ENCODE data around the gene XPC.
A peak's percentile ranks its signal among the peaks of the same experiment; 100 is the strongest.

Gene XPC

DNA sequence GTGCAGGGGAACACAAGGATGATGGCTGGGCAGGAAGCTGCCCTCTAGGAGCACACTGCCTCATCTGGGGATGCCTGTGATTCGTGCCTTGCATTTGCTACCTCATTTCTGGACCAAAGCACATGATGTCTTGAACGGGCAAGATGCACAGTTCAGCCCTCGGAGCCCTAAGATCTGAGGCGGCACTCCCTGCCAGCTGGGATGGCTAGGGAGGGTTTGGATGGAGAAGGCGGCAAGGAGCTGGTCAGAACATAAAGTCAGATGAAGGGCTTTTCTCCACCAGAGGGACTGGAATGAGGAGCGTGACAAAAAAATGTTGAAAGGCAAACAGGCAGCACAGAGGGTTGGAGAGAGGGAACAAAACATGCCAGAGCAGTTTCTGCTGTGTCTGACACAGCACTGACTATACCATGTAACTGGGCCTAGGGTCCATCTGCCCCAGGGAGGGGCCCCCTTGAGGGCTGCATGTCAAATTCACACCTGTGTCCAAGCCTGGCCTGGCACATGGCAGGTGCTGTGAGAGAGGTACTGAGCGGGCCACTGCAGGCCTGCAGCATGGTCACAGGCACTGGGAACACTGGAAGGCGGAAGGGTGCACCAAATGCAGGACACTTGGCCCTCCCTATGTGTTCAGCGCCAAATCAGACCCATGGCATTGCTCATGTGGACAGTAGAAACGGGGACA is 31.9 kb downstream of the XPC start:
- DNase-seq, result no peak

DNA sequence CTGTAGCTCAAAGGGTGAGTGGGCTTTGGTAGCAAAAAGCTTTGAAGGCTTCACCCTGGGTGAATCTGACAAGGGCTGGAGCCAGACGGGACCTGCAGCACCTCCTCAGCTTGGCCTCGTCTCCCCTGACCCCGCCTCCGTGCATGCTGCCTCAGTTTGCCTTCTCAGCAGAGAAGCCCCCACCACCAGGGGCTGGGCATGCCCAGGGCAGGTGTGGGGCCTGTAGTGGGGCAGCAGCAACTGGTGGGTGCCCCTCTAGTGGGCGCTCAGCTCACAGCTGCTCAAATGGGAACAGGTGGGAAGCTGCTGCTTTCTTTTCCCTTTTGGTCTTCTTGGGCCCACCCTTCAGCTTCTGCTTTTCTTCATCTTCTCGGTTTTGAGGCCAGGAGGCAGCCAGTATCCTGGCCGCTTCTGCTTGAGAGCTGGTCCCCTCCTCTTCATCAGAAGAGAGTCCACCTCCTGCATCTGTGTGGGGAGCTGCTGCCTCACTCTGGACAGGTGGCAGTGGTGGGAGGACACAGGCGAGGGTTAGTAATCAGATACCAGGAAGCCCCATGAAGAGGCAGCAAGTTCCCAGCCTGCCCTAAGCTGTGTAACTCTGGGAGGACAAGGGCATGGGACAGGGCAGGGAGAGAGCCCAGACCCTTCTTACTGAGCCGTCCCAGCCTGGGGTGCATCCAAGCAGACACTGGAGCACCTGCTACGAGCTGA is 32.6 kb downstream of the XPC start:
- no peak for DNase-seq

DNA sequence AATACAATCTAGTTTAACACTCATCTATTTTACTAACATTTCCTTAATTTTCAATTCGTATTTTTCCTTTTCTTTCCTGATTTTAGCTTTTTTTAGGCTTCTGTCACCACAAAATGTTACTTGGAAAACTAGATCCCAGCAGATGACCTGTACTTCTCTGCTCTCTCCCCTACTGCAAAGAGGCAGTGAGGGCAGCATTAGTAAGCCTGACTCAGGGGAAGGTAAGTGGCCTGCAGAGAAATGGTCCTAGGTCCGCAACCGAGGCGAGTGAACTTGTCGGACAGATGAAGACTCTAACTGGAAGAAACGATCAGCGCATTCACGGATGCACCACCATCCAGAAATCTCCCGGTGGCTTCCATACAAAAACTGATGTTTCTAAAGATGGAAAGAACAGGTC is 33.2 kb downstream of the XPC start:
- no peak for DNase-seq

DNA sequence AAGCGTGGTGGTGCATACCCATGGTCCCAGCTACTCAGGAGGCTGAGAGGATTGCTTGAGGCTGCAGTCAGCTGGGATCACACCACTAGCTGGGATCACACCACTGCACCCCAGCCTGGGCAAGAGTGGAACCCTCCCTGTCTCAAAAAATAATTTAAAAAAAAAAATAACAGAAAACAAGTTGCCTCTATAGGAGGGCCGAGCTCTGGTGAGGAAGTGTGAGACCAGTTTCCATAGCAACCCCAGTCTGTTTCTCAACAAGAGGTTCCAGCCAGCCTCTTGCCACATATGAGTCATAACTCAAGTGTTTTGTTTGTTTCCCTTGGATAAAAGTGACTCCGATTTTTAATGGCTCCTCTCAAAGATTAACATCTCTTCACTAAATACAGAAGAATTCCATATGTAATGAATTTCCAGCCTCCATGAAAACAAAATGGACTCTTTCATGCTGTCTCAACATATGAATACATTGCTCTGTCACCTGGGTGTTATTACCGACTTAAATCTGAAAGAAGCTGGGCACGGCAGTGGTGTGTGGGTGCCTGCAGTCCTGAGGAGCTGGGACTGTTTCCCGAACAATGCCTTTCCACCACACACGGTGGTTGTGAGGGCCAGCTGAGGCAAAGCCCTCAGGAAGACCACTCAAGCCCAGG is 33.9 kb downstream of the XPC start:
- DNase-seq, result peak; percentile 83

DNA sequence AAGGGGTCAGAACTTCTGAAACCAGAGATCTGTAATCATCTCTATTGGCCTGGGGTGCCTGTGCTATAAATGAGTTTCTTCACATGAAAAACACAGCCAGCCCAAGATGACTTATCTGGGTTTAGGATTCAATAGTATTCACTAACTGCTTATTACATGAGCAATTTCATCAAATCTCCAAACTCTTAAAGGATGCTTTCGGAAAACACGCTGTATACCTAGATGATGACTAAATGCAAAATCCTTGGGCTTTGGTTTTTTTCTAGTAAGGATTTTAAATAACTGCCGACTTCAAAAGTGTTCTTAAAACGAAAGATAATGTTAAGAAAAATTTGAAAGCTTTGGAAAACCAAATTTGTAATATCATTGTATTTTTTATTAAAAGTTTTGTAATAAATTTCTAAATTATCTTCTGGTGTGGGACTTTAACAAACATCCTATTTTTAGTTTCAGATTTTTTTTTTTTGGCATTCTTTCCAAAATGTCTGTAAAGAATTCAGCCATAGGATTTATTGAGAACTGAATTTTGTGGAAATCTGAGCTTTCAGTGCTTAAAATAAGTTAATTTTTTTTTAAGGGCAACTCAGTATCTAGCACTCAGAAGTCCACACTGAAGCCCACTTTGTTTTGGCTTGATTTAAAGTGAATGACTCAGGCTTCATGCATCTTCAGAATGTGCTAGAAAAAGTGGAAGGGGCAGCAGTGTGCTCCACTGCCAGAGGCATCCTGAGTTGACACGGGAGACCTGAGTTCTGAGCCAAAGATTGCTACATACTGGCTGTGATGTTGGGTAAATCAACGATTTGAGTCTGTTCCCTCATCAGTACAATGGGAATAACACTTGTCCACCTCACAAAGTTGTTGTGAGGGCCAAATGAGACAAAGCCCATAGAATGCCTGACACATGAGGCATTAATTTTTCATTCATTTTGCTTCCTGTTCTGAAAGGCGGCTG is 34.9 kb downstream of the XPC start:
- peak; percentile 1 for DNase-seq

DNA sequence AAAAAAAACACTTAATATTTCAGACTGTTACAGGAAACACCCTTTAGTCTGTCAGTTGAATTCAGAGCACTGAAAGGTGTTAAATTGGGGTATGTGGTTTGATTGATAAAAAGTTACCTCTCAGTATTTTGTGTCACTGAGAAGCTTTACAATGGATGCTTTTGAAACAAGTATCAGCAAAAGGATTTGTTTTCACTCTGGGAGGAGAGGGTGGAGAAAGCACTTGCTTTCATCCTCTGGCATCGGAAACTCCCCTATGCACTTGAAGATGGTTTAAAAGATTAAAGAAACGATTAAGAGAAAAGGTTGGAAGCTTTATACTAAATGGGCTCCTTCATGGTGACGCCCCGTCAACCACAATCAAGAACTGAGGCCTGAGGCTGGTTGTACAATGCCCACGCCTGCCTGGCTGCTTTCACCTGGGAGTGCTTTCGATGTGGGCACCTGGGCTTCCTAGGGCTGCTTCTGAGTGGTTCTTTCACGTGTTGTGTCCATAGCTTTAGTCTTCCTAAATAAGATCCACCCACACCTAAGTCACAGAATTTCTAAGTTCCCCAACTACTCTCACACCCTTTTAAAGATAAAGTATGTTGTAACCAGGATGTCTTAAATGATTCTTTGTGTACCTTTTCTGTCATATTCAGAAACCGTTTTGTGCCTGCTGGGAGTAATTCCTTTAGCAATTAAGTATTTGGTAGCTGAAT is 35.7 kb downstream of the XPC start:
- no peak for DNase-seq

DNA sequence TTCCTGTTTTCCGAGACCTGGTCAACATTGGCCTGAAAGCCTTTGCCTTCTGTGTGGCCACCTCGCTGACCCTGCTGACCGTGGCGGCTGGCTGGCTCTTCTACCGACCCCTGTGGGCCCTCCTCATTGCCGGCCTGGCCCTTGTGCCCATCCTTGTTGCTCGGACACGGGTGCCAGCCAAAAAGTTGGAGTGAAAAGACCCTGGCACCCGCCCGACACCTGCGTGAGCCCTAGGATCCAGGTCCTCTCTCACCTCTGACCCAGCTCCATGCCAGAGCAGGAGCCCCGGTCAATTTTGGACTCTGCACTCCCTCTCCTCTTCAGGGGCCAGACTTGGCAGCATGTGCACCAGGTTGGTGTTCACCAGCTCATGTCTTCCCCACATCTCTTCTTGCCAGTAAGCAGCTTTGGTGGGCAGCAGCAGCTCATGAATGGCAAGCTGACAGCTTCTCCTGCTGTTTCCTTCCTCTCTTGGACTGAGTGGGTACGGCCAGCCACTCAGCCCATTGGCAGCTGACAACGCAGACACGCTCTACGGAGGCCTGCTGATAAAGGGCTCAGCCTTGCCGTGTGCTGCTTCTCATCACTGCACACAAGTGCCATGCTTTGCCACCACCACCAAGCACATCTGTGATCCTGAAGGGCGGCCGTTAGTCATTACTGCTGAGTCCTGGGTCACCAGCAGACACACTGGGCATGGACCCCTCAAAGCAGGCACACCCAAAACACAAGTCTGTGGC is 36.6 kb downstream of the XPC start:
- no peak for DNase-seq

DNA sequence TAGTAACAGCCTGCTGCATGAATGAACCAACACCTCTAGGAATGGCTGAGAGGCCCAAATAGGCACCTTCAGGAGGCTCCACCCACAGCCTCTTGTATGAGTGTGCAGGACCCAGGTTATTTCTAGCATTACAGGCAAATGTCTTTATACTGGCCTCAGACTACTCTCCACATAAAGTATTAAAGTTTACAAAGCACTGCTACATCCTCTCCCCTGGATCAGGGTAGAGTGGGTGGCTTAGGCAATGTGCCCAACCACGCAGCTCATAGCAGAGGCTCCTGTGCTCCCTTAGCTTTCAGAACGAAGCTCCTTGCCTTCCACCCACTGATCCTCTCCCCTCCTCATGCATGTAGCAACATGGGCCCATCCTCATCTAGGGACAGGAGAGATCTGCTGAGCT is 37.3 kb downstream of the XPC start:
- peak; percentile 45 for DNase-seq

DNA sequence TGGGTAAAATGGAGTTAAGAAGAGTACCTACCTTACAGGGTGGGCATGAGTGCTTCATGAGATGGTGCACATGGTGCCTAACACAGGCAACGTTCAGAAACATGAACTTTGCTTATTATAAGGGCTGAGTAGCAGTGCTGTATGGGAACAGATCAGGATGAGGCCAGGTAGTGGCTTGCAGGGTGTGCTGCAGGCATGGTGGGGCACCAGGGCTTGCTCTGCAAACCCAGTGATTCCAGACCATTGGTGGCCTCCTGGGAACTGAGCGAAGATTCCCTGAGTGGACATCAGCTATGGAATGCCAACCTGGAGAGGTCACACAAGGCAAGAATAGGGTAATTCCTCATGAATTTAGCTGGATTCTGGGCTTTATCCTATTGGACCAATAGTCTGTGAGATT is 37.7 kb downstream of the XPC start:
- DNase-seq, result no peak

DNA sequence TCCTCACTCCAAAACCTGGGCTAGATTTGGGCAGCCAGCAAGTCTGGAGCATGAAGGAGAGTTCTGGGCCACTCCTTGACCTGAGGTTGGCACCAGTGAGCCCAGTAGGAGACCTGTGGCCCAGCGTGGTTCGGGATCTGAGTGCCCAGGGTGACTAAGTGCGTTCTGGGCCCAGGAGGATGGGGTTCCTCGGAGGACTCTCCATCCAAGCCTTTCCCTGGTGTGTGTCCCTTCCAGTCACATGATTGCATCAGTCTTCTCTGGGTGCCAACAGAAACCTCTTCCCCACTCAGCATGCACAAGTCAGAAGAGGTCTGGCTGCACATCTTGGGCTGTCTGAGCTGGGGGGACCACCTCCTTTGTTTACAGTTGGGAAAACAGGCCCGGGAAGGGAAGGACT is 38.6 kb downstream of the XPC start:
- no peak for DNase-seq

DNA sequence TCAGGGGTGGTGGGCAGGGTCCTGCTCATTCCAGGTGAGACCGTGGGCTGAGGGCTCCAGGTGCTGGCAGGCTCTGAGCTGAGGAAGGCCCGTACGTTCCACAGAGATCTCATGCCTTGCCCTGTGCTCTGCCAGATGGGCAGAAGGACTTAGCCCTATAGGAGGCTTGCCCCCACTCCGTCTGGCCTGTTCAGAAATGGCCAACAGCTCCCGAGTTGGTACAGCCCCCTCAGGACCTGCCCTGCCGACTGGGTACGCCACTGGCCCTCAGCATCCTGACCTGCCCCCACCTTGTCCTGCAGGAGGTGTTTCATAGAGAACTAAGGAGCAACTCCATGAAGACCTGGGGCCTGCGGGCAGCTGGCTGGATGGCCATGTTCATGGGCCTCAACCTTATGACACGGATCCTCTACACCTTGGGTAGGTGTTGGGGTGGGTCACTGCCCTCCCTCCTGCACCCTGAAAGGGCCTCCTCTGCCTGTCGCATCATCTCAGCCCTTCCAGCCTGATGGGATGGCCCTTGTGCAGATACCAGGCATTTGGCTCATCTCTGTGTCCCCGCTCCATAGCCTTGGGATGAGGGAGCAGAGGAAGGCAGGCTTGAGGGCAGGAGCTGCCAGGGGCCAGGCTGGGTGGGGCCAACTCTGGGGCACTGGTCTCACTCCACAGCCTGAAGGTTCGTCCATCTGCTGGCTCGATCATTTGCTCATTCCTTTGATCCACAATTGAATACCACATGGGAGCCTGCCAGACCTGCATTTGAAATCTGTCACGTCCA is 39.3 kb downstream of the XPC start:
- DNase-seq, result no peak

DNA sequence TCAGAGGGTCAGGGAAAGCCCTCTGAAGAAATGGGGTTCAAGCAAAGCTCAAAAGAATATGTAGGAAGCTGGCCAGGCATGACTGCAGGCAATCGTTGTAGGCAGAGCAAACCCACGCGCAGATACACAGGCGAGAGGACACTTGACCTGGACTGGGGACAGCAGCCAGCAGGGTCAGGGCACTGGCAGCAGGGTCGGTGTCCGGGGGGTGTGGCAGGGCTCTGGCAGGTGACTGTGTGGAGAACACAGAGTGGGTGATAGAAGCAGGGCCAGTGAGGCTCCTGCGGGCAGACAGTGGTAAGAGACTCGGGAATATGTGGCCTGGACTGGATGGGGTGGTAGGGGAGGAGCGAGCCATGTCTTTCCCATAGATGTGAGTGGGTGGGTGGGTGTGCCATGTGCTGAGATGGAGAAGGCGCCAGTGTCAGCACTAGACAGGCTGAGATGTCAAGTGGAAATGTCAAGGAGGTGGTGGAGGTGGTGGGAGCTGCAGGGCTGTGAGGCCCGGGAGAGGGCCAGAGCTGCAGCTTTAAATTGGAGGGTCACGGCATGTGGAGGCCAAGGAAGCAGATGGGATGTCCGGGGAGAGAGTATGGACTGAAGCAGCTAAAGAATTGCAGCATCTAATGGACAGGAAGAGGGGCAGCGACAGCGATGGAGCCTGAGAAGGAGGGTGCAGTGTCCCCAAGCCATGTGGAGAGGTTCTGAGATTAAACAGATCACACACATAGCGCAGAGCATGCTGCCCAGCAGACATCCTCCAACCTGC is 40.1 kb downstream of the XPC start:
- no peak for DNase-seq

DNA sequence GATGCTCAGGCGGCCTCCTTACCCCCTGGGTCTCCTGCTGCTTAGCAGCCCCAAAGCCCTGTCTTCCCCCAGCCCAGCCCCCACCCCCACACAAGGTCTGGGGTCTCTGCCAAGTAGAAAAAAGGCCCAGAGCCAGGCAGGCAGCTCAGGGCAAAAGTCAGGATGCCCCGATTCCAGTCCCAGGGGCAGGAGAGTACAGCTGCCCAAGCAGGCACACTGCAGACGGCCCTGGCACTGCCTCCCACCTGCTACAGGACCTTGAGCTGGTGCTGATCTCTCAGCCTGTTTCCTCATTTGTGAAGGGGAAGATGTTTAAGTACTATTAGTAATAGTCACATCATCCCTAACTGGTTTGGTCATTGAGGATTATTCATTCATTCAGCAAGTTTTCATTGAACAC is 41.0 kb downstream of the XPC start:
- DNase-seq, result no peak

DNA sequence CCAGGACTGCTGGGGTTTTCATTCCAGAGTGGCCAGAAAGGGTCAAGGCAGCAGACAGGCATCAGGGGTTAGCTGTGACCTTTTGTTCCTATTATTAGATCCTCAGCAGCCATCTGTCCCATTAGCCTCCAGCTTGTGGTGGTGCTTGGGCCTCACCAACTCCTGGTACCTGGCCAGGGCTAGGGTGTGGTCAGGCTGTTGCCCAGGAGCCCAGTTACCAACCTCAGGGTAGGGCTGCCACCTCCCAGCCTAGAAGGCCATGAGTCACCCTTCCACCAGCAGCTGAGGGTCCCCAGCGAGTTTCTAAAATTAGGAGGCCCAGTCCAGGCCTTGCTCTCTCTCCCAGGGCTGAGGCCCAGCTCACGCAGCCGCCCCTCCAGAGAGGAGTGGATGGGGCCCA is 41.4 kb downstream of the XPC start:
- no peak for DNase-seq

DNA sequence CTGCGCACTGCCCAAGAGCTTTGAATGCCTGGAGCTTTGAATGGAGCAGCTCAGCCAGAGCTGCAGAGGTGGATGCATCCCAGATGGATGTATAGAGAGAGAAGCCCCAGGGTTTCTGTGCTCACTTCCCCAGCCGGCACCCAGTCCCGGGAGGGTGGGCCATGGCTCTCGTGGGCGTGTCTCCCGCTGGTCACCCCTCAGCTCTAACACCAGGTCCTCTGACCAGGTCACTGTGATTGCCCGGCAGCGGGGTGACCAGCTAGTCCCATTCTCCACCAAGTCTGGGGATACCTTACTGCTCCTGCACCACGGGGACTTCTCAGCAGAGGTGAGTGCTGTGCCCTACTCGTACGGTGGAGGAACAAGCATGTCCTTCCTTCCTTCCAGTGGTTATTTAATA is 42.8 kb downstream of the XPC start:
- DNase-seq, result no peak

DNA sequence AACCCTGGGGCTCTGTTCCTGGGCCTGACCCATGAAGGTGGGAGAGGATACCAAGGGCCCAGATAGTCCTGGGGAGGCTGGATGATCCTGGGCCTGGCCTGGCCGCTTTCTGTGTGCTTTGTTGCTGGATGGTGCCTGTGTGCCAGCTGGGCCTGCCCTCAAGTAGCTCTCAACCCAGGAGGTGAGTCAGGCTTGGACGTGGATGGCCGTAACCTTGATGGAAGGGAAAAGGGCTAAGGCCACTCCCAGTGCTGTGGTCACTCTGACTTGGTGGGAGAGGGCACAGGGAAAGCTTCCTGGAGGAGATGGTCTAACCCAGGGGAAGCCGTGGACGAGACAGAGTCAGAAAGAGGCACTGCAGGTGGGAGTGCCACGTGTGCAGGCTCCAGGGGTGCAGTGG is 44.1 kb downstream of the XPC start:
- no peak for DNase-seq

DNA sequence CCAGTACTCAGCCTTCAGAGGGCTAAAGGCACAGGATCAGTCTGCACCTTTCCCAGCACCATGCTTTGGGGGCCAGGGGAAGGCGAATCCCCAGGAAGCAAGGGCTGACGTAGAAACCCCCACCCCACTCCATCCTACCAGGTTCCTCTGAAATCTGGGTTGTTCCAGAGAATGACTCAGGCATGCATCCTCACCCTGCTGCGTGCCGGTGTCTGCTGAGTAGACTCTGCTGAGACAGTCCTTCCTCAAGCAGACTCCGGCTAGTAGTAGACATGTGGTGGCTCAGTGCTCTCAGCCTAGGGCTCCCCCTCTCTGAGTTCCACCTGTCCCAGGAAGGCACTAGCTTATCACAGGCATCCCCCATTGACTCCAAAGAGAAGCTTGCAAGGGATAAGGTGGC is 44.5 kb downstream of the XPC start:
- no peak for DNase-seq

DNA sequence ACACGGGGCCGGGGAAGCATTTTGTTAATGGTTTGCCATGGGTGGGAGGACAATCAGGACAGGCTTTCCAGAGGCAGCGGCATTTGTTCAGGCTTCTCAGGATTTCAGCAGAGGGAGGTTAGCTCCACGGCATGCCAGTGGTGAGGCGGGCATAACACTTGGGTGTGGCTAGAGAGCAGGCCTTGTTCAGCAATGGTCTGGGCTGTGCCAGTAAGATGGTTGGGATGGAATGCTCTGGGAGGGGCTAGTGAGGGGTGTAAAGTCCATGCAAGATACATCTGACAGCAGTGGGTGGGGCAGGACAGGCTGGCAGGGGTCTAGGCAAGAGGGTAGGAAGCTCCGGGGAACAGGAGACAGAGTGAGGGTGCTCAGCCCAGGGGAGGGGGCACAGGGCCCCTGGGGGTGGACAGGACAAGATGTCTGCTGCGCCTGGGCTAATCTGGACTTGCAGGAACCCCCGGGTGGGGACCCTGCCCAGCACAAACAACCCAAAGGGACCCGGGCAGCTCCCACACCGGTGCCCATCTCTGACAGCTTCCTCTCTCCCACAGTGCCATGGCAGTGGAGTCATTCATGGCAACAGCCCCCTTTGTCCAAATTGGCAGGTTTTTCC is 45.1 kb downstream of the XPC start:
- DNase-seq, result no peak

DNA sequence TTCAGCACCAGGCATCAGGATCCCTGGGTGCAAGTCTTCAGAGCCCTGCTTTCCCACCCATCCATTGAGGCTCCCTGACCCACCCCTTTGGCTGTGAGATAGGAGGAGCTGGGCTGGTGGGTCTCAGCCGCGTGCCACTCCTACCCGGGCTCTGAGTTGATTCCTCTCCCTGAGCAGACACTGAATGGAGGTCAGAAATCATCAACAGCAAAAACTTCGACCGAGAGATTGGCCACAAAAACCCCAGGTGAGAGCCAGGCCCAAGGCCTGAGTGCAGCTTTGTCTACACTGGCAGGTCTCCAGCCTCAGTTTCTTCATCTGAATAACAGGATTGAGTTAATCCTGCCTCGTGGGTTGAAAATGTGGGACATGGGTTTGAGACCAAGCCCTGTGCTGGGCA is 45.7 kb downstream of the XPC start:
- no peak for DNase-seq

DNA sequence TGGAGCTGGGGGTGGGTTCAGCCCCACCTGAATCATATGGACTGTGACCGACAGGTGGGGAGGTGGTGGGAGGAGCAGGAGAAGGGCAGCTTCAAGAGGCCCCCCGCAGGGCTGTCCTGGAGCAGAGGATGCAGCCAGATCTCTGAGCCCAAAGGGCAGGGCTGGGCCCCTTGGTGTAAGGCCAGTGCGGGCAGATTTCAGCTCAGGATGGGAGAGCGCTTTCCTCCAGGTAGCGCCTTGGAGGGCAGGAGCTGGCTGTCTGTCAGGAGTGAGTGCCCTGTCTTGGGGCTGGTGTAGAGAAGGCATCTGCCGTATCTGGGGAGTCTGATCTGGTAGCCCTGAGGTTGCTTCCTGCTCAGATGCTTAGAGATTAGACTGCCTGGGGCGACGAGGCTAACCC is 46.3 kb downstream of the XPC start:
- DNase-seq, result no peak

Data from DMS153 (cell line).